Hepatocyte (in vitro differentiated cells): ENCODE results near the gene FLAD1.

ENCODE experiments used
- EZH2 ChIP-seq: fragments of 200-600 bp; sonication (generic); IDR thresholded peaks from 2 replicates; pipeline ENCODE4 v1.6.1; 2016; ENCODE audit warnings: antibody characterized with exemption, mild to moderate bottlenecking, borderline replicate concordance
- EZH2phosphoT487 ChIP-seq: fragments of 200-600 bp; sonication (generic); IDR thresholded peaks from one replicate; pipeline ENCODE4 v1.6.1; 2018; ENCODE audit warnings: antibody characterized with exemption, mild to moderate bottlenecking, low read depth, moderate library complexity; ENCODE audit not compliant: unreplicated experiment, severe bottlenecking
- TF ChIP-seq, protein P1 (sequence below): fragments of 200-600 bp; sonication (generic); IDR thresholded peaks from 2 replicates; pipeline ENCODE4 v1.5.1; 2016; ENCODE audit warnings: antibody characterized with exemption, mild to moderate bottlenecking; ENCODE audit not compliant: poor library complexity

DNA sequence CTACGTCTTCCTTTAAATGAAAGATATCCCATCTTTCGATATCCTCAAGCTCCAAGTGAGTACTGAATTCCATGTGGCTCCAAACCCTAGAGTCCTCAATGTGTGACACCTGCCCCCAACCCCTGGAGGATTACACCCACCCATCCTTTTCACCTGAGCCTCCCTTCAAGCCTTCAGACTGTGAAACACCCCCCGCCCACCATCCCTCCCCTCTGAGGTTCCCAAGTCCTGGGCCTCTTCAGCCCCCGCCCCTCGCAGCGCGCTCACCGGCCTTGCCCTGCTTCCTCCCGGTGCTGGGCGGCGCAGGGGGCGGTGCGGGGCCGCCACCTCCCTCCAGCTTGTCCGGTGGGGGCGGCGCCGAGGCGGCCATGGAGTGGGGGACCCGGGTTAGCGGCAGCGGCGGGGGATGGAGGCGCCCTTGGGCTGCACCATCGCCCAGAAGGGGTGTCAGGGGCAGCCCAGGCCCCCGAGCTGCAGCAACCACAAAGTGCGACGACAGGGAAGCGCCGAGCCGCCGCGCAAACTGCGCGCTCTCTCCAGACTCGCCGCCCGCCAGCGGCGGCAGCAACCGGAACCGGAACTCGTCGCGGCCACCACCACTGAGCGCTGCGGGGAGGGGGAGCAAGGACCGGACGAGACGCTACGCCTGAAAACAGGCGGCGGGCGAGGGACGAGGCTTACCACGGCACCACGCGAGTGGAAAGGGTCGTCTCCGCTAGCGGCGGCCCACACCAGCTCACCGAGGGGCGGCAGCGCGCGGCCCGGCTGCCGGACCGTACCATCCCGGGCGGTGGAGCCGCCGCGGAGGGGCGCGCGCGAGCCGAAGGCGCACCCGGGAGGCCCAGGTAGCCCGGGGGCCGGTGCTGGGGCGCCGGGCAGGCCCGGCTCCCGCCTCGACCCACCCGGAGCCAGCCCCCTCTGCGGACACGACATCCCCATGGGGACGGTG is 21.7 kb upstream of the FLAD1 start, which contains the start of gene PYGO2:
- TF ChIP-seq, protein P1, sequence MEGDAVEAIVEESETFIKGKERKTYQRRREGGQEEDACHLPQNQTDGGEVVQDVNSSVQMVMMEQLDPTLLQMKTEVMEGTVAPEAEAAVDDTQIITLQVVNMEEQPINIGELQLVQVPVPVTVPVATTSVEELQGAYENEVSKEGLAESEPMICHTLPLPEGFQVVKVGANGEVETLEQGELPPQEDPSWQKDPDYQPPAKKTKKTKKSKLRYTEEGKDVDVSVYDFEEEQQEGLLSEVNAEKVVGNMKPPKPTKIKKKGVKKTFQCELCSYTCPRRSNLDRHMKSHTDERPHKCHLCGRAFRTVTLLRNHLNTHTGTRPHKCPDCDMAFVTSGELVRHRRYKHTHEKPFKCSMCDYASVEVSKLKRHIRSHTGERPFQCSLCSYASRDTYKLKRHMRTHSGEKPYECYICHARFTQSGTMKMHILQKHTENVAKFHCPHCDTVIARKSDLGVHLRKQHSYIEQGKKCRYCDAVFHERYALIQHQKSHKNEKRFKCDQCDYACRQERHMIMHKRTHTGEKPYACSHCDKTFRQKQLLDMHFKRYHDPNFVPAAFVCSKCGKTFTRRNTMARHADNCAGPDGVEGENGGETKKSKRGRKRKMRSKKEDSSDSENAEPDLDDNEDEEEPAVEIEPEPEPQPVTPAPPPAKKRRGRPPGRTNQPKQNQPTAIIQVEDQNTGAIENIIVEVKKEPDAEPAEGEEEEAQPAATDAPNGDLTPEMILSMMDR, result peak; percentile 79
- TF ChIP-seq EZH2, result no peak
- no peak for TF ChIP-seq EZH2phosphoT487
